ENCODE measurements around the gene CYREN. TPM values are rescaled to one million over a fixed set of nuclear protein-coding genes. Genes with fewer than 3 reads are reported as not detected.
A peak's percentile ranks its signal among the peaks of the same experiment; 100 is the strongest.
"Not testable (repeated sequence)": the region's sequence is repeated elsewhere in the genome, so short reads cannot be mapped to it uniquely, and the experiment has no call there.

CYREN gene, protein sequence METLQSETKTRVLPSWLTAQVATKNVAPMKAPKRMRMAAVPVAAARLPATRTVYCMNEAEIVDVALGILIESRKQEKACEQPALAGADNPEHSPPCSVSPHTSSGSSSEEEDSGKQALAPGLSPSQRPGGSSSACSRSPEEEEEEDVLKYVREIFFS
- 10 to 100 TPM; 50.6 to 72.2 (median 61.0) TPM for polyA plus RNA-seq (ENCODE audit: insufficient read length in 4 of 4)

DNA sequence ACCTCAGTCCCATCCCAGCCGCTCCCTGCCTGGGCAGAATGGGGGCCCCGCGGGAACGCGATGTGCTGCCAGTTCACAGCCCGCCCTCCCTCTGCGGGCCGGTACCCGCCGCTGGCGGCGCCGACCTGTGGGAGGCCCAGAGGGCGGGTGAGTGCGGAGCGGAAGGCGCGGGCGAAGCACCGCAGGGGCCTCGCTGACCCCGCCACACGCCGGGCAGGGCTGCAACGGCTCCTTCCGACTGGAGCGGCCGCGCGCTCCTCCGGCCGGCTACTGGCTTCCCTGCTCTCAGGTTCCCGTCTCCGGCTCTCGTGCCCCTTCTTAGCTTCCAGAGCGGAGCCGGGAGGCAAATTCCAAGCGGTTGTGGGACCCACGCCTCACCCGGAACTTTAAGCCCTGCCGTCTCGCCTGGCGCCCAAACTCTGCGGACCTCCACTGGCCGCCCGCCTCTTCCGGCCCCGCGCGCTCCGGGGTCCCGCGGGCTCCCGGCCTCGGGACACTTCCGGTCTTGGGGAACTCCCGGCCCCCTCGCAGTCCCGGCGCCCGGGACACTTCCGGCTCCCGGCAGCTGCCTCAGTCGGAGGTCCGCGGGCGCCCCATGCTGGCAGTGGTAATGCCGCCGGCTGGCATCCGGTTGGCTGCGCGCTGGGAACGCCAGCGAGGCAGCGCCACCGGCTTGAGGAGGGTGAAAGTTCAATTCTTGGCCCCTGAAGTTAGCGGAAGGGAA lies at the start of gene CYREN:
TSS of gene CYREN (minus strand) at position 434 of the 724 bp plus-strand sequence. CDS start 1,785 bp downstream, outside the sequence.
- DNase-seq (ENCODE audit: low read depth in 4 of 4, low spot score in 3 of 4), result peak; percentile 81 to 86 (median 84)

DNA sequence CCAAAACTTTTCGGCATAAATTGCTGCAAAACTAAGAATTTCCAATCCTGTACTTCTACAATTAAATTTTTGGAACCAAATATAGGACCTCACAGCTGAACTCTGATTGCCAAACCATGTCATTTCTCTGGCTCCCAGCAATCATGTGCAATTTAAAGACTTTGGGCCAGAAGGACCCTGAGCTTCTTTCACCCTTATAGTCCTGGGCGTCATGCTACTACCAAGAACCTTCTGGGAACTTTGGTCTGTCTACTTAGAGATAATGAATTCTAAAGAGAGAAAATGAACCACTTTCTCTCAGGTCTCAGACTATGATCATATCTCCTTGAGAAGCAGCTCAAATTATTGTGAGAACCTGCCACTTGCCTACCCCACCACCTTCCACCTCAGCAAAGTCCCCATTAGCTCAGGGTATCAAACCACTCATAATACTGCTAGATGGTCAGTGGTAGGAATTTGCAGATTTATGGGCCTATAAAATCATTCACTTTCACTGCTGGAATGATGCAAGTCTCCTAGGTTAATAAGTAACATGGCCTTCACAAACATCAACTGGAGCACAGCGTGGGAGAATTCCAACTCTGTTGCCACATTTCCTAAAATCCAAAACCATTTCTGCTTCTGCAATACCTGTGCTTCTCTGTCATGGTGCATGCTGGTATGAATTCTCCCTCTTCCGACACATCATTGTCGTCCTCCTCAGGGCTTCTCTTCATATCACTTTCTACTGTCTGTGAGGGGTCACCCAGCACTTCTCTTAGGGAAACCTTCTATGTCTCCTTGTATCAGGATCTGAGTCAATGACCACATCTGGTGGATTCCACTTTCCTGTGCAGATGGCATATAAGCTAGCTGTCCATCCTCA lies 47.4 kb upstream of the CYREN start:
- peak in 1 of 4 donors; percentile 57 for DNase-seq (ENCODE audit: low read depth in 4 of 4, low spot score in 3 of 4)

DNA sequence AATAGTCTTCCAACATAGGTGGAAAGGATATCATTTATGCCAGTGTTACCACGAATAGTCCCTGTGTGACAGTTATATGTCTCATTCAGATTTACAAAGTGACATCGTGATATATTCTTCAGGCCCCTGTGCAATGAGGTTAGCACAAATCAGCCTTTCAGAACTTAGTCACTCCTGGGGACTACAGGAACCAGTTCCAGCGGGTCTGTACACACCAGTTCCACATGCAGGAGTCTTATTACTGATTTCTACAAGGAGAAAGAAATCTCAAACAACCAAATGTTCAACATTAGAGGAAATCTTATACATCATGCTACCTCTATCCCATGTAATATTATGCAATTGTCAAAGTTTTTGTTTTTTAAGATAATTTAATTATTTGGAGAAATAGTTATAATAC lies 45.2 kb upstream of the CYREN start:
- DNase-seq (ENCODE audit: low read depth in 4 of 4, low spot score in 3 of 4), result no peak

DNA sequence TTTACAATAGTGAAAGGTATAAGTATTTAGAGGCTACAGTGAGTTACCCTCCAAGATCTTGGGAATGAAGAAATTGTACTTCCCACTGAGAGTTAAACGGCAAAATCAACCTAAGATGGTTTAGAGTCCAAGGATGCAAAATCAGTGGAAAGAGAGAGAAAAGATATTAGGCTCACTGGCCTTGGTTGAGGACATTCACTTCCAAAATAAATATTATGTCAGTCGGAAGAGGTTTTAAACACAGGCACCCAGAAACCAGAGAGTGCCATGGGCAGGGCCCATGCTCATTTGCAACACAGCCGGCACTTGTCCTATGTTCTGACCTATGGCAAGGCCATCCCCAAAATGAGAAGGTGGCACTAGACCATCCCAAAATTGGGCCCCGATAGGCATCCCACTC lies 44.7 kb upstream of the CYREN start:
- no peak for DNase-seq (ENCODE audit: low read depth in 4 of 4, low spot score in 3 of 4)

DNA sequence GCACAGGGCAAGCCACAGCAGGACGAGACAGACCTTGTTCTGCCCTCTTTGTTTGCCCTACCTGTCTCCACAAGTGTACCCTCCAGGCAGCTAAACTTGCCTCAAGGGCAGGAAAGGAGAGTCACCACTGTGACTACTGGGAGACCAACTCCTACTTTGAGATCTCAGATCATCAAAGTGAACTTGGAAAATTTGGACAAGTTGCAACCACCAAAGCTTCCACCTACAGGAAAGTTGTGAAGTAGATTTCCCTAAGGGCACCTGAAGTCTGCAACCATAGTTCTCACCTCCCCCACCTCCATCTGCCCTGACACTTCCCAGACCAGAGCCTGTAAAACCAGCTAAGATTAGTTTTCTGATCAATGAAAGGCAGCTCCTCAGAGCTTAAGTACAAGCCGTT lies 43.3 kb upstream of the CYREN start:
- no peak for DNase-seq (ENCODE audit: low read depth in 4 of 4, low spot score in 3 of 4)

DNA sequence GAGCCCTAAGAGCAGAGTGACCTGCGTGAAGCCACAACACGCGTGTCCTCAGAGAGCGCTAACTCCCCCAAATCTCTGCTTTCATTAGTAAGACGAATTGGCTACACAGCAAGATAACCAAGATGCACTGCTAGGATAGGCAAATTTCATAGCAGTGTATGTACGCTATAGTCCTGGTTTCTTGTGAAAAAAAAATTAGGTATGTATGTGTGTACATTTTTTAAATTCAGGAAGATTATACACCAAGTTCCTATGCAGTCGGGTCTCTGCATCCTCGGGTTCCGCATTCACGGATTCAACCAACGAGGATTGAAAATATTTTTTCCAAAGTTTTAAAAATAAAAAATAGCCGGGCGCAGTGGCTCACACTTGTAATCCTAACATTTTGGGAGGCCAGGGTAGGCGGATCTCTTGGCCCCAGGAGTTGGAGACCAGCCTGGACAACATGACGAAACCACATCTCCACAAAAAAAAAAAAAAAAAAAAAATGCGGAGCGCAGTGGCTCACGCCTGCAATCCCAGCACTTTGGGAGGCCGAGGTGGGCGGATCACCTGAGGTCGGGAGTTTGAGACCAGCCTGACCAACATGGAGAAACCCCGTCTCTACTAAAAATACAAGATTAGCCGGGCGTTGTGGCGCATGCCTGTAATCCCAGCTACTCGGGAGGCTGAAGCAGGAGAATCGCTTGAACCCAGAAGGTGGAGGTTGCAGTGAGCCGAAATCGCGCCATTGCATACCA lies 41.6 kb upstream of the CYREN start:
- DNase-seq (ENCODE audit: low read depth in 4 of 4, low spot score in 3 of 4), result not testable (repeated sequence)

DNA sequence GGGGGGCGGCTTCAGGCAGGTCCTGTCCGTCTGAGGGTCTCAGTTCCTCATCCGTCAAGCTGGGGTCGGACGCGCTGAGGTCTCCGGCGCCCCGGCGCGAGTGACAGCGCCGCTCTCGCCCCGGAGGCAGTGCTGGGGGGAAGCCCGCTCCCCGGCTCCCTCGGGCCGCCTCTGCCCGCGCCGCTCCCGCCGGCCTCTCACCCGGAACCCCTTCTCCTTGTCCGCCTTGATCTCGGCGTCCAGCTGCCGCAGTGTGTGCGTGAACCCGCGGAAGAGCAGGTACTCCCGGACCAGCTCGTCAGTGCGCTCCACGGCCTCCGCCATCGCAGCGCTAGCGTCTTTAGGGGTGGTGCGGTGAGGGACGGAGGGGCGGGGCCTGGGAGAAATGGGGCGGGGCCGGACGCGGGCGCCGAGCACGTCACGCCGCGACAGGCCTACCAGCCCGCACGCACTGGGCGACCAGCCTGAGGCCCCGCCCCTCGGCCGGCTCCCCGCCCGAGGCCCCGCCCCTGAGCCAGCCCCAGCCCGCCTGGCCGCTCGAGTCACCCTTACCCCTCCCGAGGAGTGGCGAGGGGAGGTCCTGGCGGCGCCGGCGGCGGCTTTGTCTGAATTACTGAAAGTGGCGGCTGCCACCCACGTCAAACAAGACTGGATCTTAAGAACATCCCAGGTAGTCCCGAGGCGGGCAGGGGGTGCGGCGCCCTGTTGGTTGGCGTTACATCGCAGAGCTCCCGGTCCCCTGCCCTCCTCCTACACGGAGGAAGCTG lies 40.9 kb upstream of the CYREN start, which contains the start of gene WDR91:
TSS of gene WDR91 (minus strand) at position 348 of the 767 bp plus-strand sequence. CDS start at position 324, 24 bp downstream.
- DNase-seq (ENCODE audit: low read depth in 4 of 4, low spot score in 3 of 4), result peak; percentile 84 to 91 (median 88)

DNA sequence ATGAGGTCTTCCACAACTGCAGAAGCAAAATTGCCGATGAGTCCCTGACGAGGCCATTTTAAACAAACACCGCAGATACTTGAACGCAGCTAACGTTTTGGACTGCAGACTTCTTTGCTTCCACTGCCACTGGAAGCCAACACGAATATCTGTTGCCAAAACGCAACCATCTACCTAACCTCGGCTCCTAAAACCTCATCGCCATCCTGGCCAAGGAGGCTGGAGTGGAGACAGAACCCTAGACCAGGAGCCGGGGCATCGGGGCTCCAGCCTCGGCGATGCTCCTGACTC lies 40.3 kb upstream of the CYREN start:
- peak in 1 of 4 donors; percentile 24 for DNase-seq (ENCODE audit: low read depth in 4 of 4, low spot score in 3 of 4)

DNA sequence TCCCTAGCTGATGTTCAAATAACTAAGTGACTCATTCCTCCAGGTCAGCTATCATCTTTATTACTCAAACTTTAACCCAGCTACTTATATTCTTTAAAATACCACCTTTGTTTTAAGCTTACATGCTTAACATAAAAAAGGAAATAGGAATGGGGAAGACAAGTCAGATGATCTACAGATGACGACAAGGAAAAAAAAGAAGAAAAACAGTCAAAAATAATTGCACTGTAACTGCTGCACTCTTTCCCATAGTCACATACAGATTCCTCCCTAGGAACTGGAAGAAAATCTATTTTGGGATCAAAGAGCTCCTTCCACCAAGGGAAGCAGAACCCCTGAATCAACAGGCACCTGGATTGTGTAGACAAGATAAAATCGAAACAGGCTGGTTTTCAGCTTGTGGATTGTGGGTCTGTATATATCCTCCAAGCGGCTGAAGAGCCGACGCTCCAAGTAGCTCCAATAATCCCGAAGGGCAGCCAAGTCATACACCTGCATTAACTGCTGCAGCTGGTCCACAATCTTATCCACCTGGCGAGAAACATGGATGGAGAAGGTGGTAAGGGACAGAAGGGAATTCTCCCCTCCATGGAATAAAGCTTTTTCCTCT lies 38.8 kb upstream of the CYREN start:
- DNase-seq (ENCODE audit: low read depth in 4 of 4, low spot score in 3 of 4), result no peak

DNA sequence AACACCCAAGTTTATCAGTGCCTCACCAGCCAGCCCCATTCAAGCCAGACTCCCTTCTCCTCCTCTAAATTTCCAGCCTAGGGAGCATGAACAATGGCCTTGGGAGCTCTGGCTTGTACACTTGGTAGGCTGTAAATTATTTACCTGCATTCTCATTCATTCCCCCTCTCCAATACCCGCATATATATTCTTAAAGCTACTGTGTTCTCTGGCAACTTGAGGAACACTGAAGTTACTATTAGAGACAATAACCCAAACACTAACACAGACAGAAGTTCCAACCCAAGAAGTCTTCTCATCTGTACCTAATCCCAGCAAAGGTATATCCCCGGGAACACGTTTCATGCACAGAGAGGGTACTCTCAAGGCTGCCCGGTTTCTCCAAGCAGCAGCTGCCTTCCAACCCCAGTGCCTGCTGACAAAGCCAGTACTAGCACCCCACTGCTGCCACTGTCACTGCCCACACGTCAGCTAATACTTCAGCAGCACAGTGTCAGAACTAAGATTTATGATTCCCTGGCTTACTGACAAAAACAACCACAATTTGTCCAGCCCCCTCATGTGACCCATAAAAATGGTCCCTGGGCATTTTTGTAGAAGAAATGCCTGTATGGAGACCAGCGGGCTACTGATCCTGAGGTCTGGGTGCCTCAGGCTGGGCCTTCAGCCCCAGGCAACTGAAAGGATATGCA lies 37.7 kb upstream of the CYREN start:
- peak in 1 of 4 donors; percentile 24 for DNase-seq (ENCODE audit: low read depth in 4 of 4, low spot score in 3 of 4)

DNA sequence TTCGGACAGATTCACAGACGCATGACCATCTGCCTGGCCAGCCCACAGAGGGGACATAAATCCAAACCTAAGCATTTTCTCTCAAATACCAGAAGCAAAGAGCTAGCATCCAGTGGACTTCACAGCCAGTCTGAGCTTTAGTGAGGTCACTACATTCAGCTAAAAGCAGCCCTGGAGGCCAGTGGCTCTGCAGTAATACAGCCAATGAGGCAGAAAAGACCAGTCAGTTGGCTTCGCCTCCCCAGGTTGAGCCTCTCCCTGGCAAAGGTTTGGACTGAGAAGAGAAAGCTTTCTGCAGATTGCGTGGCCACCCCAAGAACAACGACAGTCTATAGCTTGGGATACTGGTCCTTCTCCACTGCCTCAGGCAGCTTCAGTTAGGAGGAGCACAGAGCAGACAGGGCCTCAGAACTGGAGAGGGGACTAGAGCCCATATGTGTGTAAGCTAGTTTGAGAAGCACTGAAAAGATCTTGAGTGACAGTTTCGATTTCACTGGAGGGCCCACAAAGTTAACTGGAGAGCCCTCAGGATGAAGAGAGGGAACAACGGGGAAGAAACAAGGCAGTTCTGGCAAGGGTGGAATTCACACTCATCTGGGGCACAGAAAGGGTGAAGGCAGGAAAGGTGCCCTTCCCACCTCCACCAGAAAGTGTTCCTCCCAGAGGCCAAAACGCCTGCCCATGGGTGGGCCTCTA lies 37.0 kb upstream of the CYREN start:
- no peak for DNase-seq (ENCODE audit: low read depth in 4 of 4, low spot score in 3 of 4)

DNA sequence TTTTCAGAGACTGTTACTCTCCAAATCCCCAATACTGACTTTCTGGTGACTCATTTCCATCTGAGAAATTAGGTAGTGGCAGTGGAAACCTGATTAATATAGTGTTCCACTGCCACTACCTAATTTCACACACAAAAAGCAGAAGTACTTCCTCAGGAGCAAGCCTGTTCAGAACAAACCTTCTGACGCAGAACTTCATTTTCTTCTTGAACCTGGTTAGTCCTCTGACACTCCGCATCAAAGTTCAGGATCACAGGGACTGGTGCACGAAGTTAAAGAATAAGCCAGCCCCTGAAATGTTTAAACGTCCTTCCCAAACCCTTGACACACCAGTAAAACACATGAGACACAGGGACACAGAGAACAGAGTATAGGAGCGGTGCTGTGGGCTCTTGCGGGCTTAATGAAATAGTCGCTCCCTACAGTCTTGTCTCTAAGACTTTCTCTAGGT lies 36.5 kb upstream of the CYREN start:
- DNase-seq (ENCODE audit: low read depth in 4 of 4, low spot score in 3 of 4), result peak in 1 of 4 donors; percentile 26

DNA sequence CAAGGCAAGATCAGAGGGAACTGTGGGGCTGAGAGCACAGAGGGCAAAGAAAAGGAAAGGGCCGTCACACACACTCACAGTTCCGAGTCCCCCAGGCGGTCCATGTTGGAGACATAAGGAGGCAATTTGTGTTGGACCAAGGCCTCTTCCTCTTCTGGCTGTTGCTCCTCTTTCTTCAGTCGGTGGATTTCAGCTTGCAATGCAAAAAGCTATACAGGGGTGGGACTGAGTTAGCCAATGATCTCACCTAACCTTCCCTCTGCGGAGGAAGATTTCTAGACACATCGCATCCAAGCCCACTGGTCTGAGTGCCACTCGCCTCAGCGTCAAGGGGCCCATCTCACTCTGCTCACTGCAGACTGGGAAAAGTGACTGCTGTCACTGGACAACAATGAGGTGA lies 35.3 kb upstream of the CYREN start:
- DNase-seq (ENCODE audit: low read depth in 4 of 4, low spot score in 3 of 4), result no peak

DNA sequence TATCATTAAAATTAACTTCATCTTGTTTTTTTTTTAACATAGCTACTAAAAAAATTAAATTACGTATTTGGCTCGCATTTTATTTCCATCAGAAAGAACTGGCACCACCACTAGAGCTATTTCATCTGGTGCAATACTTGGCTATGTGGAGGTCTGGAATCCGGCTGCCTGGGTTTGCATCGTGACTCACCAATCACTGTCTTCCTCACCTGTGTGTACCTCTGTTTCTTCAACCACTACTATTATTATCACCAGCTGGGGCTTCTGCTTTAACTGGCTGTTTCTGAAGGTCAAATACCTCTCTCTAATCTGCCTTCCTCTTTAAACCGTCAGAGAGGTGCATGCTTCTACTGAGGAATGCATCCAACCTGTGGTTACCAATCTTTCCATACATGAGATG lies 34.4 kb upstream of the CYREN start:
- no peak for DNase-seq (ENCODE audit: low read depth in 4 of 4, low spot score in 3 of 4)

DNA sequence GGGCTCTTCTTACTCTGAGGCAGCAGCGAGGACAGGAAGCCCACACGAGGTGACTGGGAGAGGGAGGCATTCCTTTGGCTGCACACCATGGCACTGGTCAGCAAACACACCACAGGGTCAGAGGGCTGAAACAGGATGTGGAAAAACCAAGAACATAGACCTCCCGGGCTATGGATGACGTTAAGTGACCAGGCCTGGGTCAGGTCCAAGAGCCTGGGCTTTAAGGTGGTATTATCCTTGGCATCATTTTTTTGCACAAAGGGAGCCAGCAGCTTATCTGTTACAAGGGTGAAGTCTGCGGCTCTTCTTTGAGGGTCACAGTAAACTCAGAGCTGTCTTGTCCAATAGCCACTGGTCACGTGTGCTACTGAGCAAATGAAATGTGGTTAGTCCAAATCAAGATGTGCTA lies 33.8 kb upstream of the CYREN start:
- DNase-seq (ENCODE audit: low read depth in 4 of 4, low spot score in 3 of 4), result no peak

DNA sequence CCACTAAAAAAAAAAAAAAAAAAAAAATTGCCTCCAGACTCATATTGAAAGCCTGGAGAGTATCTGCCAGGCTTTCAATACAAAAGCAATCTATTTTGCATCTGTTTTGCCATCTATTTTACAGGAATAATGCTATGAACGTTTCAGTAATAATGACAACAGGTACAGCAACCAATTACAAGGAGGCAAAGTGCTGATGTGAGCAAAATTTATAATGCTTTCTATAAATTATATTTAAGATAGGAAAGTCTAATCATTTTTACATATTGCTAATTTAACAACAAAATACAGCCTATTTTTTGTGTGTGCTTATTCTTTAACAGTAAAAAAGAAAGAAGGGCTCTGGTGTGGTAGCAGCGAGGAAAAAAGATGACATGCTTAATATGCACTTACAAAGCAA lies 30.8 kb upstream of the CYREN start:
- DNase-seq (ENCODE audit: low read depth in 4 of 4, low spot score in 3 of 4), result no peak

DNA sequence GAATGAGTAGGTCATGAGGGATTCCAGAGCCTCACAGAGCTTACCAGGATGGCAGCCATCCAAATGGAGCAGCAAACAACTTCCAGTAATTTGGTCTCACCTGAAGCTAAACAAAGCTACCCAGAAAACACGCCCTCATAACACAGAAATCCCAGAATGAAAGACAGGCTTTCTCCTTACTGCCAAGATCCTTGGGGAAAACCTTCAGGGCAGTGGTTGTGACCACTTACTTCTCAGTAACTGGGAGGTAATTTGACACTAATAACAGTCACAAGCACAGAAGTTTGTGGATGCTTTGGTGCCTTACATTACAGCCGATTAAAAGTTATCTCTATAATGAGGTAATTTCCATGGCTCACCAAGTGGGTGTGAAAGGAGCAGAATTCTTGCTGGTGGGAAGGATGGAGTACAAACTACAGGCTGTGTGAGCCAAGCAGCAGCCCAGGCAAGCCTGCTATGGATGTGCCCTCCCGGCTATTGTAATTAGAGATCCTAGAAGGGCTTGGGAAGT lies 30.4 kb upstream of the CYREN start:
- DNase-seq (ENCODE audit: low read depth in 4 of 4, low spot score in 3 of 4), result no peak

DNA sequence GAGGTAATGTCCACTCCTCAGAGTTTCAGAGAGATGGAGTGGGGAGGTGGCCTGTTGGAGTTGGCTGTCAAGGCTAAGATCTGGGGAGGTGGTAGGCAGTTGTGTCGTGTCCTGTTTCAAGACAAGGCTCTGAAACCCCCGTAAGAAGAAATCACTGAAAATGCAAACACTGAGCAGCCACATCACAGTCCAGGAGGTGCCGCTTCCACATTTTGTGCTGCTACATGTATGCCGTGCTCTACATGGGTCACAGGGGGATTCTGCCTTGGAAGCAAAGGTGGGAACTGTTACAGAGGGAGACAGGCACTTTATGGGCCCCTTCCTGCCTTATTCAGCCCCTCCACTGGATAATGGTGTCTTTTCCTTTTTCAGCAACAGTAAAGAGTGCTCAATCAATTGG lies 28.9 kb upstream of the CYREN start:
- DNase-seq (ENCODE audit: low read depth in 4 of 4, low spot score in 3 of 4), result no peak
